Nephron (organoid): ENCODE results near the gene ADGRF1.
"Not testable (repeated sequence)": the region's sequence is repeated elsewhere in the genome, so short reads cannot be mapped to it uniquely, and the experiment has no call there.

Experiments
- H3K27ac Mint-ChIP-seq, 3 experiments: 2 replicates each; pipeline ENCODE4 v1.8.0; 2020; ENCODE audit warnings: mixed read lengths in 3 of 3, mild to moderate bottlenecking in 2 of 3, moderate library complexity in 1 of 3
- H3K27me3 Mint-ChIP-seq: 2 replicates; pipeline ENCODE4 v1.8.0; 2021; ENCODE audit warnings: low read depth, mild to moderate bottlenecking, moderate library complexity, mixed read lengths
- H3K36me3 Mint-ChIP-seq: 2 replicates; pipeline ENCODE4 v1.8.0; 2020; ENCODE audit warnings: low read depth, mixed read lengths
- H3K4me1 Mint-ChIP-seq: 2 replicates; pipeline ENCODE4 v1.8.0; 2020; ENCODE audit warnings: mixed read lengths
- H3K4me3 Mint-ChIP-seq, 3 experiments: 2 replicates each; pipeline ENCODE4 v1.8.0; 2020; ENCODE audit warnings: mild to moderate bottlenecking in 3 of 3, mixed read lengths in 3 of 3, moderate library complexity in 2 of 3
- H3K9me3 Mint-ChIP-seq: 2 replicates; pipeline ENCODE4 v1.8.0; 2020; ENCODE audit warnings: mixed read lengths
- CTCF ChIP-seq, 3 experiments: fragments of 200-600 bp; sonication (generic); IDR thresholded peaks; one replicate each; pipeline ENCODE4 v1.5.0; 2021; ENCODE audit warnings: antibody characterized with exemption in 3 of 3; ENCODE audit not compliant: unreplicated experiment in 3 of 3

ADGRF1 gene

GRCh38 chr6:46990818-46991510 is 51.2 kb downstream of the ADGRF1 start:
- H3K27ac Mint-ChIP-seq, H3K36me3 Mint-ChIP-seq, H3K4me3 Mint-ChIP-seq, H3K27me3 Mint-ChIP-seq, H3K9me3 Mint-ChIP-seq: not testable (repeated sequence)
- peak; percentile 69 to 81 (median 80) for TF ChIP-seq CTCF (IDR thresholded peaks at IDR 0.05; ENCODE audit: unreplicated experiment in 3 of 3)
- peaks cover 13% of the 10 kb centered on the region for H3K4me1 Mint-ChIP-seq

- no peaks in the 10 kb centered on the region for H3K27me3 Mint-ChIP-seq
- H3K4me1 Mint-ChIP-seq: peaks cover 13% of the 10 kb centered on the region
- no peak overlapping the region for H3K27ac Mint-ChIP-seq
- TF ChIP-seq CTCF (IDR thresholded peaks at IDR 0.05; ENCODE audit: unreplicated experiment in 3 of 3): no peak
- peaks cover 4% of the 10 kb centered on the region for H3K9me3 Mint-ChIP-seq
- no peak overlapping the region for H3K4me3 Mint-ChIP-seq
- H3K36me3 Mint-ChIP-seq: no peaks in the 10 kb centered on the region
These were observed 52.0 kb downstream of the ADGRF1 start for GRCh38 chr6:46990031-46990644.

GRCh38 chr6:46989398-46989797 is 52.7 kb downstream of the ADGRF1 start:
- Mint-ChIP-seq H3K4me3 (no peak overlapping the region), H3K27ac (no peak overlapping the region), H3K27me3 (no peaks in the 10 kb centered on the region), H3K9me3 (peaks cover 4% of the 10 kb centered on the region), H3K4me1 (peaks cover 13% of the 10 kb centered on the region), H3K36me3 (no peaks in the 10 kb centered on the region)
- TF ChIP-seq CTCF (IDR thresholded peaks at IDR 0.05; ENCODE audit: unreplicated experiment in 3 of 3): no peak

- H3K4me1 Mint-ChIP-seq: peaks cover 18% of the 10 kb centered on the region
- no peak overlapping the region for H3K4me3 Mint-ChIP-seq
- H3K27ac Mint-ChIP-seq: no peak overlapping the region
- TF ChIP-seq CTCF (IDR thresholded peaks at IDR 0.05; ENCODE audit: unreplicated experiment in 3 of 3): no peak
- H3K27me3 Mint-ChIP-seq: no peaks in the 10 kb centered on the region
- no peaks in the 10 kb centered on the region for H3K36me3 Mint-ChIP-seq
- H3K9me3 Mint-ChIP-seq: no peaks in the 10 kb centered on the region
These were observed 56.2 kb downstream of the ADGRF1 start for GRCh38 chr6:46985943-46986342.

GRCh38 chr6:46983007-46983411 is 59.1 kb downstream of the ADGRF1 start:
- Mint-ChIP-seq H3K9me3 (no peaks in the 10 kb centered on the region), H3K27me3 (peaks cover 5% of the 10 kb centered on the region), H3K36me3 (no peaks in the 10 kb centered on the region), H3K4me1 (peaks cover 5% of the 10 kb centered on the region), H3K27ac (peak overlapping the region in 2 of 3 experiments; percentile 8 to 65), H3K4me3 (no peak overlapping the region)
- TF ChIP-seq CTCF (IDR thresholded peaks at IDR 0.05; ENCODE audit: unreplicated experiment in 3 of 3): no peak

- H3K36me3 Mint-ChIP-seq: no peaks in the 10 kb centered on the region
- peaks cover 5% of the 10 kb centered on the region for H3K27me3 Mint-ChIP-seq
- no peak for TF ChIP-seq CTCF (IDR thresholded peaks at IDR 0.05; ENCODE audit: unreplicated experiment in 3 of 3)
- H3K4me3 Mint-ChIP-seq: no peak overlapping the region
- peaks cover 5% of the 10 kb centered on the region for H3K4me1 Mint-ChIP-seq
- no peak overlapping the region for H3K27ac Mint-ChIP-seq
- no peaks in the 10 kb centered on the region for H3K9me3 Mint-ChIP-seq
These were observed 62.9 kb downstream of the ADGRF1 start for GRCh38 chr6:46979206-46979605.
